NCI-H1436 (cell line): Measurements from ENCODE around the gene ZNF681.
"Not testable (repeated sequence)": the region's sequence is repeated elsewhere in the genome, so short reads cannot be mapped to it uniquely, and the experiment has no call there.

Source experiments
- DNase-seq: peaks from one replicate; lab custom pipeline; 2025; lab: John Stamatoyannopoulos, UW

ZNF681 gene

DNA sequence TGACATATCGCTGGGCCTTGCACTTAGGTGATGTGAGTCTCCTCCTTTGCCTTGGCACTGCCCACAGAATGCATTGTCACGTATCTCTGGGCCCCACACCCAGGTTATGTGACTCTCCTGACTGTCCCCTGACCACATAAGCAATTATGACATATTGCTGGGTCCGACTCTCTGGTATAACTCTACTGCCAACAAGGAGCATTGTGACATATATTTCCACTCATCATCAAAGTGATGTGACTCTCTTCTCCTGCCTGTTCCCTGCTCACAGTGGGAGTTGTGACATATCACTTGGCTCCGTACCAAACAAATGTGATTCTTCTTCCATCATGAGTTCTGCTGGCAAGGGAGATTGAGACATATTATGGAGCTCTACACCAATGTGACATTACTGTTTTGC, 15.4 kb upstream of the ZNF681 start:
- no peak for DNase-seq

DNA sequence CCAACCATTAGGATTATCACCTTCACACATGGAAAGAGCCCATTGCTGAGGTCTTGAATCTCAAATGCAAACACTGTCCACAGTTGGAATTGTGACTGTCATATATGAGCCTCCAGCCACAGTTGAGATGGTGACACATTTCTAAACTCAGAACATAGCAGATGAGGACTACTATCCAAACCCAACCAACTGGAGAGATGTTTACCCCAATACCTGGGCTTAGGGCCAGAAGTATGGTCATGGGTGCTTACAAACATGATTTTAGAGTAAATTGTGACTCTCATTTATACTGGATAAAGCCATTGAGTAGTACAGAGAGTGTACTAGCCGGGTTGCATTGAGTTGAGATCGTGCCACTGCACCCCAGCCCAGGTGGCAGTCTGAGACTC, 14.0 kb upstream of the ZNF681 start:
- no peak for DNase-seq

DNA sequence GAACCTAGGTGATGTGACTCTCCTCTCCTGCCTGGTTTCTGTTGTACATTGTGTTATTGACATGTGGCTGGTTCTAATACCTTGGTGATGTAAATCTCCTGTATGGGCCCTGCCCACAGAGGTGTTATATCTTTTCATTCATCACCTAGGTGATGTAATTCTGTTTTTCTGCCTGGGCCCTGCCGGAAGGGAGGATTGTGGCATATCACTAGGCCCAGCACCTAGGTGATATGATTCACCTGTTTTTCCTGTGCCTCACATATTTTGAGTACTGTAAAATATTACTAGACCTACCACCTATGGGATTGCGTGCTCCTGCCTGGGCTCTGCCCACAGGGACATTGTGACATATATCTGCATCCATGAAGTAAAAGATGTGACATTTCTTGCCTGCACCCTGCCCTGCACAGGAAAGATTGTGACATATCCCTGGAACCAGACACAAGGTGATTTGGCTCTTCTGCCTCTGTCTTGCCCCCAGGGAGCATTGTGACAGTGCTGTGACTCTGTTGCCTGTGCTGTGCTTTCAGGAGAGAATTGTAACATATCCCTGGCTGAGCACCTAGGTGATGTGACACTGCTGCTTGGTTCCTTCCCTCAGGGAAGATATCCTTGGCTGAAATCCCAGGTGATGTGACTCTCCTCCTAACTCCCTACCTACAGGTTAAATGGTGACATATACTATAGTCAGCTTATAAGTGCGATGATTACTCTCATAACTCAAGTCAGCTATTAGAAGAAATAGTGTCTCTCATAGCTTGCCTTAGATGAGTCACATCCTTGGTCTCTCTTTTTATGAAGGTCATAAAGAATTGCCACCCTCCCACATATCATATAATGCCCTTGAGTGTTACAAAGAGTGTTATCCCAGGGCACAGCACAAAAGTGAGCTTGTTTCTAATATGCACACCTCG, 13.3 kb upstream of the ZNF681 start:
- no peak for DNase-seq

DNA sequence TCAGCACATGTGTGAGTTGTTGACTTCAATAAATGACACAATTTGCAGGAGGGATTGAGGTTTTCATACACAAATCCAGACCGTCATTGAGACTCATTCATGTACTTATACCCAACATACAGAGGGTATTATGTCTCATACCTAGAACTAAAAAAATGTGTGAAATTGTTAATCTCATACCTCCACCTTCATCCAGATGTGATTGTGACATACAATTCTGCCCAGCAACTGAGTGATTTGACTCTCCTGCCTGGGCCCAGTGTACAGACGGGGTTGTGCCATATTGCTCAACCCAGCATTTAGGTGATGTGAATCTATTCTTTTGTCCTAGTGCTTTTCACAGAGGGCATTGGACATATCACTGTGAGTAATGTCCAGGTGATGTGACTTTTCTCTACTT, 12.6 kb upstream of the ZNF681 start:
- no peak for DNase-seq

DNA sequence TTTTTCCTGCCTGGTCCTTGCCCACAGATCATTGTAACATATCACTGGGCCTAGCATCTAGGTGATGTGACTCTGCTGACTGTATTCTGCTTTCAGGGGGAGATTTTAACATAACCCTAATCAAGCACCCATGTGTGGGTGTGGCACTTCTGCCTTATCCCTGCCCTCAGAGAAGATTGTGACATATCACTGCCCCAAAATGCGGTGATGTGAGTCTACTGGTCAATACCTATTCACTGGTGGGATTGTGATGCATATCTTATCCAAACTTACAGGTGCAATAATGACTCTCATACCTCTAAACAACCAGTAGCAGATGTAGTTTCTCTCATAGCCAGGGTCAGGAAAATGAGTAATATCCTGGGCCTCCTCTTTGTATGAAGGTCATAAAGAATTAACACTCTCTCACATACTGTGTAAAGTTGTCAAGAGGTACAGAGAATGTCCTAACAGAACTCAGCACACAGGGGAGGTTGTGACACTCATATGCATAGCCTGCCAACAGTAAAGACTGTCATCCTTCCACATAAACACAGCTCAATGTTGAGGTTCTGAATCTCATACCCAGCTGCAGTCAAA, 12.1 kb upstream of the ZNF681 start:
- no peak for DNase-seq

DNA sequence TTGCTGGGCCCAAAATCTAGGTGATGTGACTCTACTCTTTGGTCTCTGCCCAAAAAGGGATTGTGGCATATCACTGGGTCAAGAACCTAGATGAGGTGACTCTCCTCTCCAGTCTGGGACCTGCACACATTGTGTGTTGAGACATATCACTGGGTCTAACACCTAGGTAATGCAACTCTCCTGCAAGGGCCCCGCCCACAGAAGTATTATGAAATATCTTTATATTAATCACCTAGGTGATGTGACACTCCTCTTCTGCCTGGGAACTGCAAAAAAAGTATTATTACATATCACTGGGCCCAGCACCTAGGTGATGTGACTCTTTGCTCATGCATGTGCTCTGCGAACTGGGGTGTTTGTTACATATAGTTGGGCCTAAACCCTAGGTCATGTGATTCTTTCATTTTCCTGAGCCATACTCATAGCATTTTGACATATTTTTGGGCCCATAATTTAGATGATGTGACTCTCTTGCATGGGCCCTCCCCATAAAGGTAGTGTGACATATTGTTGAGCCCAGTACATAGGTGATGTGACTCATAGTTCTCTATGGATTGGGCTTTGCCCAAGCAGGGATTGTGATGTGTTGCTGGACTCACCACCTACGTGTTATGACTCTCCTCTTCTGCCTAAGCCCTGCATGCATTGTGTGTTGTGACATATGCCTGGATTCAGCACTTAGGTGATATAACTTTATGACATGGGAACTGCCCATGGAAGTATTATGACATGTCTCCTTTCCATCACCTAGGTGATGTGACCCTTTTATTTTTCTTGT, 11.2 kb upstream of the ZNF681 start:
- DNase-seq = no peak

DNA sequence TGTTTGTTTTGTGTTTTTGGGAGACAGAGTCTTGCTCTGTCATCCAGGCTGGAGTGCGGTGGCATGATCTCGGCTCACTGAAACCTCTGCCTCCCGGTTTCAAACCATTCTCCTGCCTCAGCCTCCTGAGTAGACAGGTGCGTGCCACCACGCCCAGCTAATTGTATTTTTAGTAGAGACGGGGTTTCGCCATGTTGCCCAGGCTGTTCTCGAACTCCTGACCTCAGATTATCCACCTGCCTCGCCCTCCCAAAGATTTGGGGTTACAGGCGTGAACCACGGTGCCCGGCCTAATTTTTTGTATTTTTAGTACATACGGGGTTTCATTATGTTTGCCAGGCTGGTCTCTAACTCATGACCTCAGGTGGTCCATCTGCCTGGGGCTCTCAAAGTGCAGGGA, 8.3 kb upstream of the ZNF681 start:
- DNase-seq = no peak

DNA sequence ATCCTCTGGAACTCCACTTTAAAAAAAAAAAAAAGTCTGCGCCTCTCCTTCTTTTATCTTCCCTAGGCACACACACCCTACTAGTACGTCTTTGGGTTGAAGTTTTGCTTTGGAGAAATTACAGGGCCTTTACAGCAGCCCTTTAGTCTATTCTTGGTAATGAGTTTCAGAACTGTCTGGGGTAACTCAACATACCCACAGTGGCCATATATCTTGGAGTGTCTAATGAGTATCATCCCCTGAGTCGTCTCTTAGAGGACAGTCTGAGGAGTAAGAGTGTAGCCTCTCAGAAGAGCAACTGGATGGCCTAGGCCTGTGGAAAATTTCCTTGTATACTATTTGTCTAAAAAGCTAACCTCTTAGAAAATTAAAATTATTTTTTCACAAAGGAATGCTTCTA, 6.1 kb upstream of the ZNF681 start:
- no peak for DNase-seq

DNA sequence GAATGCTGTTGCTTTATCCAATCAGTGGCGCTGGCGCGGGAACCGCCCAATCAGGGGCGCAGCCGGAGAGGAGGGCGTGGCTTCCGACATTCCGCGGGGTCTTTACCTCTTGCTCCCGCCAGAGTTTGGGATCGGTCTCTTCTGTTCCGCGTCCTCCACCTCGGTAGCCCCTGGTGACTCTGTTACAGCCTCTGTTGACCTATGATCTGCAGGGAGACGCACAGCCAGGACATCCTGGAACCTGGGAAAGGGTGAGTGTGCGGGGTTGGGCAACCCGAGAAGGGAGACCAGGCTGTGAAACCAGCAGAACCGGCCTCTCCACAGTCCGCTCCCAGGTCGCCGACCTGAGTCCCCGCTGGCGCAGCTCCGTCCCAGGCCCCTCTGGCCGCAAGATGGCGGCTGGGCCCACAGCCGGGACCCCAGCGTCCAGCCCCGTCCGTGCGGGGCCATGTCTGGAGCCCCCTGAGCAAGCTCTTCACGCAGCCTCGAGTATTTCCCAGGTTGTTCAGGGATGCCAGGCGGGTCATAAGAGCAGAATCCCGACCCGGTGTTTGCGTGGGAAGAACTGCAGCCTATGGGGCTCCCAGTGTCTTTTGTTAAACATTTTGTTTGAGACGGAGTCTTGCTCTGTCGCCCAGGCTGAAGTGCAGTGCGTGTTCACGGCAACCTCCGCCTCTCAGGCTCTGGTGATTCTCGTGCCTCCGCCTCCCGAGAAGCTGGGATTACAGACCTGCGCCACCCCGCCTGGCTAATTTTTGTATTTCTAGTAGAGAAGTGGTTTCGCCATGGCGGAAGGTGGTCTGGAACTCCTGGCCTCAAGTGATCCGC, 4.4 kb upstream of the ZNF681 start:
- DNase-seq = no peak

DNA sequence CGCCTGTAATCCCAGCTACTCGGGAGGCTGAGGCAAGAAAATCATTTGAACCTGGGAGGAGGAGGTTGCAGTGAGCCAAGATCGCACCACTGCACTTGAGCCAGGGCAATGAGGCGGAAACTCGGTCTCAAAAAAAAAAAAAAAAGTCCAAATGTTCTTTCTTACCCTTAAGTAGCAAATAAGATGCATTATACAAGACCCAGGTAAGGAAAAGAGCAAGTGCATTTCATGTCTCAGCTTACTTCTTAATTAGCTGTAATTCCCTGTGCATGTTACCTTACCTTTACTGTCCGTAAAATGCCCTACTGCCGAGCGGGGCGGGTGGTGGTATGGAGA, 3.8 kb upstream of the ZNF681 start:
- no peak for DNase-seq

DNA sequence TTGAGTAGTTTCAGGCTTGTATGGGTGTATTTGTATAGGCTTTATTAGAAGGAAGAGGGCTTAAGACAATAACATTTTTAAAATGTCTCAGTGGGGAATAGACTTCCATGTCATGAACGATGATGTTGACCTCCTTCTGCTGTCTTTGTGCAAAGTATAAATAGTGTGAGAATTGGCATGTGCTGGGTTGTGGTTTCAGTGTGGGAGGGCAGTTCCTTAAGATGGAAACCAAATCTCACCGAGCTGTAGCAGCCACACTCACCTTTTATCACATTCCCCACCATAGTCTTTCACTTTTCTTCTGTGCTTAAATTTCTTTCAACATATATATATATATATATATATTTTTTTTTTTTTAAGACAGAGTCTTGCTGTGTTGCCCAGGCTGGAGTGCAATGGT, 1.6 kb upstream of the ZNF681 start:
- DNase-seq = not testable (repeated sequence)

DNA sequence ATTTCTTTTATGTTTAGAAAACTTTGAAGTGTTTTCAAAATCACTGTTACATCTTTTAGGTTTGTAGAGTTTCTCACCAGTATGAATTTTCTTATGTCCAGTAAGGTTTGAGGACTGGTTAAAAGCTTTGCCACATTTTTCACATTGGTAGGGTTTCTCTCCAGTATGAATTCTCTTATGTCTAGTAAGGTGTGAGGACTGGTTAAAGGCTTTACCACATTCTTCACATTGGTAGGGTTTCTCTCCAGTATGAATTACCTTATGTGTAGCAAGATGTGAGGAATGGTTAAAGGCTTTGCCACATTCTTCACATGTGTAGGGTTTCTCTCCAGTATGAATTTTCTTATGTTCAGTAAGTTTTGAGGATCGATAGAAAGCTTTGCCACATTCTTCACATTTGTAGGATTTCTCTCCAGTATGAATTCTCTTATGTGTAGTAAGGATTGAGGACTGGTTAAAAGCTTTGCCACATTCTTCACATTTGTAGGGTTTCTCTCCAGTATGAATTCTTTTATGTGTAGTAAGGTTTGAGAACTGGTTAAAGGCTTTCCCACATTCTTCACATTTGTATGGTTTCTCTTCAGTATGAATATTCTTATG, 15.0 kb downstream of the ZNF681 start:
- DNase-seq = not testable (repeated sequence)

DNA sequence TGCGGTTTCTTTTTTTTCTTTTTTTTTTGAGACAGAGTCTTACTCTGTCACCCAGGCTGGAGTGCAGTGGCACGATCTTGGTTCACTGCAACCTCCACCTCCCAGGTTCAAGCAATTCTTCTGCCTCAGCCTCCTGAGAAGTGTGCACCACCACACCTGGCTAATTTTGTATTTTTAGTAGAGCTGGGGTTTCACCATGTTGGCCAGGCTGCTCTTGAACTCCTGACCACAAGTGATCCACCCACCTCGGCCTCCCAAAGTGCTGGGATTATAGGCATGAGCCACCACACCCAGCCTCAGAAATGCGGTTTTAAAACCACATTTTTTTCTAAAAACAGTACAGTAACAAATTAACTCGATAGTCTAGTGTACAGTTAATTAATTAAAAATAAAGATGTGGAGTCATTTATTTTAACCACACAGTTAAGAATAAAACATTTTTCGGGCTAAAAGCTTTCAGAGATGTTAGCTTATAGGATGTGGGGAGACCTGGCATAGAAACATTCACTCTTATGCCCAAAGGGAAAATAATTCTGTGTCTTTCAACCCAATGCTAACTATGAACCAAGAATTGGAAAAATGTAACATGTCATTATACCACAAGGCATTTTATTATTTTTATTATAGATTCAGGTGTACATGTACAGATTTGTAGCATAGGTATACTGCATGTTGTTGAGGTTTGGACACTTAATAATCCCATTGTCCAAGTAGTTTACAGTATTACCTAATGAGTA, 27.8 kb downstream of the ZNF681 start:
- DNase-seq = not testable (repeated sequence)

DNA sequence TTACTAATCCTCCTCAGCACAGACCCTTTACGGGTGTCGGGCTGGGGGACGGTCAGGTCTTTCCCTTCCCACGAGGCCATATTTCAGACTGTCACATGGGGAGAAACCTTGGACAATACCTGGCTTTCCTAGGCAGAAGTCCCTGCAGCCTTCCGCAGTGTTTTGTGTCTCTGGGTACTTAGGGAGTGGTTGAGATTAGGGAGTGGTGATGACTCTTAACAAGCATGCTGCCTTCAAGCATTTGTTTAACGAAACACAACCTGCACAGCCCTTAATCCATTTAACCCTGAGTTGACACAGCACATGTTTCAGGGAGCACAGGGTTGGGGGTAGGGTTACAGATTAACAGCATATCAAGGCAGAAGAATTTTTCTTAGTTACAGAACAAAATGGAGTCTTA, 34.5 kb downstream of the ZNF681 start:
- not testable (repeated sequence) for DNase-seq

DNA sequence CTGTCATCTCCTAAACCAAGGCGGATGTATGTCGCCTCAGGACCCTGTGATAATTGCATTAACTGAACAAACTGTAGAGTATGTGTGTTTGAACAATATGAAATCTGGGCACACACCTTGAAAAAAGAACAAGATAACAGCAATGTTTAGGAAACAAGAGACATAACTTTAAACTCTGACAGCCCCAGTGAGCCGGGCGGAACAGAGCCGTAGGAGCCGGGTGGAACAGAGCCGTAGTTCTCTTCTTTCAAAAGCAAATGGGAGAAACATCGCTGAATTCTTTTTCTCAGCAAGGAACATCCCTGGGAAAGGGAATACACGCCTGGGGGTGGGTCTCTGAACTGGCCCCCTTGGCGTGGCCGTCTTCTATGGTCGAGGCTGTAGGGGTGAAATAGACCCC, 39.9 kb downstream of the ZNF681 start:
- DNase-seq = no peak

DNA sequence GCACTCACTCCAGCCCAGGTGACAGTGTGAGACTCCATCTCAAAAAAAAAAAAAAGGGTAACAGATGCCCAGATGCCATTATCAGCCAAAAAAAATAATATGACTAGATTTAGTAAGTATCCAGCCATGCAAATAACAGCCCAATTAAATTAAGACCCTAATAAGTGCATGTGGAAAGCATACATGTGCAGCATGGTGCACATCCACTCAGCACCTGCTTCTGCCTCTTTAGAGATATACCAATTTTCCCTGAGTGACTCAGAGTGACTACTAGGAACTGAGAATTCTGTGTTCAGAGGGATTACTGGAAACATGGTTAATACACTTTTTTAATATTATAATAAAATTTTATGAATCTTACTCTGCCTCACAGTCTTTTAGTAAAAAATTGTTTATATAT, 41.9 kb downstream of the ZNF681 start:
- DNase-seq = no peak

DNA sequence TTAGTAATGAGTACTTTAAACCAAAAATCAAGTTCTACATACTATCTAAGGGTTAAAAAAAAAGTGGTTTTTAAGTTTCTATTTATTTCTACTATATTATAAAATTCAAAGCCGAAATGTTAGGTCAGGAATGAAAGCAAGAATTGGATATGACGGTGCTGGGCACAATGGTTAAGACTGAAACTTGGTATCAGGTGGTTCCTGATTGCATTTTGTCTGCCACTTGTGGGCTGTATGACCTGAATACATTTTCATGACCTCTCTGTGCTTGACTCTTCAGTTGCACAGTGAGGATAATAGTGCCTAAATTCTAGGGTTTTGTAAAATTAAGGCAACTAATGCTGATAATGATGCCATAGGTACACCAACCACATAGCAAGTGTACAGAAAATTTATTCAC, 49.3 kb downstream of the ZNF681 start:
- DNase-seq = no peak

DNA sequence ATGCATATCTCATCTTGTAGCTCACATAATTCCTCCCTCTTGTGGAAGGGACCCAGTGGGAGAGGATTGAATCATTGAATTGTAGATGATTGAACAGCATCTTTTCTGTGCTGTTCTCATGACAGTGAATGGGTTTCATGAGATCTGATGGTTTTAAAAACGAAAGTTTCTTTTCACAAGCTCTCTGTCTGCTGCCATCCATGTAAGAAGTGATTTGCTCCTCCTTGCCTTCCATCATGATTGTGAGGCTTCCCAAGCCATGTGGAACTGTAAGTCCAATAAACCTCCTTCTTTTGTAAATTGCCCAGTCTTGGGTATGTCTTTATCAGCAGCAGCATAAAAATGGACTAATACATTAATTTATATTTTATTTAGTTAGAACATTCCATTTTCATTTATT, 52.0 kb downstream of the ZNF681 start:
- no peak for DNase-seq

DNA sequence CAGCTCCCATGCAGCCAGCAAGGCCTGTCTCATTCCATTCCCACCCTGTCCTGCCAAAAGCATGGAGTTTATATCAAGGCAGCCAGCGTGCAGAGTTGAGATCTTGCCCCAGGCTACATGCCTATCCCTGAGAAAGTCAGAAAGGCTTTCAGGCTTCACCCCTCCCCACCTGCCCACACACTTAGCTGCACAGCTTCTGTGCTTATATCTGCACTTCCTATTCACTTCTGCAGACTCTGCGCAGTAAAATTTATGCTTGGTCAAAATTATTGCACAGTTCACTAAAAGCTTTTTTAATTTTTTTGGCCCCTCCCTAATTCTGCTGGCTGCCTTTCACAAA, 59.2 kb downstream of the ZNF681 start:
- DNase-seq = no peak

DNA sequence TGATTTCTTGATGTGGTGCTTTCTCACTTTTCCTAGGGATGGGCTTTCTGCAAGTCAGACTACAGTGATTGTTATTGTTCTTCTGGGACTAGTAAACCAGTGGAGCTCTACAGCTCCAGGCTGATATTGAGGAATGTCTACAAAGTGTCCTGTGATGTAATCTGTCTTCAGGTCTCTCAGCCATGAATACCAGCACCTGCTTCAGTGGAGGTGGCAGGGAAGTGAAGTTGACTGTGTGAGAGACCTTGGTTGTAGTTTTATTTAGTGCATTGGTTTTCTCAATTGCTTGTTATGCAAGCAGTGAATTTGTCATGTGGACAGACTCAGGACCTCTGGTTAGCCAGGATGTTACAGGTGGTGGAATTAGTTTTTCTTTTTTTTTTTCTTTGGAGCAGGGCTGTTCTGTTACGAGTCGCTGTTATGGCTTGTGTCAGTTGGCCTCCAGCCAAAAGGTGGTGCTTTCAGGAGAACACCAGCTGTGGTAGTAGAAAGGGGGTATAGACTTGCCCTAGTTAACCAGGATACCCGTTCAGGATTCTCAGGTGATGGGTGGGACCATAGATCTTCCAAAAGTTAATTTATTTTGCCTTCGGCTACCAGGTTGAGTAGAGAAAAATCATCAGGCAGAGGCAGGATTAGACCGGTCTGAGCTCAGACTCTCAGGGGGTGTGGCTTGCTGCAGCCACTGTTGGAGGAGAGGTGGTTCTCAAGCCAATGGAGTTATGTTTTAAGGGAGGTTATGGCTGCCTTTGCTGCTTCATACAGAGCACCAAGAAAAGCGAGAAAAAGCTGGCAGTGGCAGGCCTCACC, 59.8 kb downstream of the ZNF681 start:
- peak; percentile 7 for DNase-seq
